Ovary (tissue), 9 donors: Measurements from ENCODE around the gene TM9SF1. TPM values are rescaled to one million over a fixed set of nuclear protein-coding genes. Genes with fewer than 3 reads are reported as not detected.

ENCODE experiments used
- DNase-seq, 5 donors: peaks; one replicate each; pipeline ENCODE4 v3.0.0-alpha.2; 2019 to 2020
- H3K27ac ChIP-seq, 2 donors: fragments of 200-600 bp; one replicate each; pipeline versions ENCODE4 v1.5.1 to v1.8.0; 2019 to 2022
- H3K27me3 ChIP-seq: fragments of 200-600 bp; one replicate; pipeline ENCODE4 v1.8.0; 2022
- H3K36me3 ChIP-seq: fragments of 200-600 bp; sonication (generic); one replicate; pipeline ENCODE4 v1.5.1; 2019
- H3K4me1 ChIP-seq: one replicate; pipeline ENCODE4 v1.8.1; 2013; ENCODE audit warnings: mild to moderate bottlenecking, moderate library complexity; ENCODE audit not compliant: insufficient read depth
- H3K4me3 ChIP-seq: fragments of 200-600 bp; sonication (generic); one replicate; pipeline ENCODE4 v1.5.1; 2017
- H3K9me3 ChIP-seq, 2 donors: fragments of 200-600 bp in 1 of 2; sonication (generic) in 1 of 2; one replicate each; pipeline versions ENCODE4 v1.5.1 to v1.8.1; 2013 to 2019; ENCODE audit warnings: mild to moderate bottlenecking in 1 of 2, moderate library complexity in 1 of 2
- EP300 ChIP-seq: sonication (generic); formaldehyde crosslinking; IDR thresholded peaks from one replicate; pipeline ENCODE4 v1.6.1; 2017; ENCODE audit warnings: antibody characterized with exemption
- POLR2A ChIP-seq: fragments of 450-650 bp; IDR thresholded peaks from one replicate; pipeline ENCODE4 v1.6.1; 2017; ENCODE audit warnings: antibody characterized with exemption, mild to moderate bottlenecking, moderate library complexity
- WGBS, 3 donors: extraction: QIAGEN DNeasy Blood & Tissue Kit in 1 of 3; methylation state at CpG; one replicate each; pipeline versions ENCODE4 v1.1.5 to v1.1.7; 2013 to 2017; 5-methylcytosine and 5-hydroxymethylcytosine counted together
- intact Hi-C, 4 donors: fragments of 100-400 bp; cut with DNase I; formaldehyde crosslinking; loops; one replicate each; pipeline versions ENCODE4 v1.11.0 to v1.15.1; 2022 to 2023
- polyA plus RNA-seq, 2 donors: library from polyadenylated mRNA; stranded (reverse); fragments of 200-250 nt in 1 of 2; fragments of 350-450 nt in 1 of 2; fragmentation: Illumina TruSeq in 1 of 2; extraction: RNeasy Lipid Tissue Mini Kit (QIAGEN cat#74804) in 1 of 2; gene quantifications; one replicate each; pipeline ENCODE4 v1.2.3, GENCODE V29; 2013 to 2014
- total RNA-seq, 7 donors: library from RNA; depleted of rRNA in 2 of 7; stranded (reverse); fragments of >200 nt in 2 of 7; fragmentation: NEBNext Ultra II Directional in 3 of 7; extraction: Animal tissue kit (Norgen Biotek cat#: 25700) in 3 of 7; gene quantifications; one replicate each; pipeline versions ENCODE4 v1.1.0 to v1.2.4, GENCODE V29; 2016 to 2023
- TF ChIP-seq, protein P1 (sequence below), 3 donors: fragments of 450-650 bp in 2 of 3; fragments of 200-600 bp in 1 of 3; IDR thresholded peaks; one replicate each; pipeline versions ENCODE4 v1.5.1 to v1.8.0; 2016 to 2022; ENCODE audit warnings: antibody characterized with exemption in 3 of 3, mild to moderate bottlenecking in 1 of 3
- donor health status: DM: no; HTN: no; CAD: no; lungs with moderate emphysema.
- donor health status: DM: no; HTN: no; CAD: no.
- donor health status: Bipolar disorder and iron deficiency.
- donor health status: DM: yes; HTN: yes; CAD: no.
- donor health status: DM: no; HTN: no; CAD: no.
- donor health status: DM: yes; HTN: yes; CAD: no.

TM9SF1 gene
- total and polyA plus RNA-seq, 9 donors, result 32.3 to 65.6 (median 44.9) TPM

DNA sequence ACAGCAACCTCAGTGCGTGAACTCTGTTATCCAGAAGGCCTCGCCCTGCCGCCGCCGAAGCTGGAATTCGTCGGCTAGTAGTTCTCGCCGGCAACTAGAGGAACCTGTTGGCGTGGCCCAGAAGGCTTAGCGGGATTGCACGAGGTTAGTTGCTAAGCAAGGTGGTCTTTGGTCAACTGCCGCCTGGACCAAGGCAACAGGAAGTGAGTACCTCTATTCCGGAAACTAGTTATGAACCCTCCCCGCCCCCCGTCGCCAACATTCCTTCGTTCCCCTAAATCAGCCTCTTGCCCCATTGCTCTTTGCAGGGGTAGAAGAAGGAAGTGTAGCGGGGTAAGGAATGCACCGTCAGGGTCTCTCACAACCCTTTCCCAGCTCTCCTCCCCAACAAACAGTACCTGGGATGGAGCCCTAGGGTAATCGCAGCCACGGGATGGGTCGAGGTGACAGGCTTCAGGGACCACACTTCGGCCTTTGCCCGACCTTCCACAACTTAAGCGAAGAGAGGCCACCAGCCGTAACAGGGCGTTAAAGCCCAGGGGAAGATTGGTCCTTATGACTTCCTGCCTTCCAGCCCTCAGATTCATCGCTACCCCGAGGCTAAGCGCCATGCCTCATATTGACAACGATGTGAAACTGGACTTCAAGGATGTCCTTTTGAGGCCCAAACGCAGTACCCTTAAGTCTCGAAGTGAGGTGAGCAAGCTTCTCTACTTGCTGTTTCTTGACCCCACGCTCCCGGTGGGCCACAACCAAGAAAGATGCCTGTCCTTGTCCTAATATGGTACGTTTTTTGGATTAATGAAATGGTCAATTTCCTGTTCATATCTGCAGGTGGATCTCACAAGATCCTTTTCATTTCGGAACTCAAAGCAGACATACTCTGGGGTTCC lies 37.6 kb upstream of the TM9SF1 start, which contains the start of gene GMPR2:
Gene GMPR2 (plus strand): TSS at position 285 of the 893 bp plus-strand sequence. CDS start 325 bp downstream, at position 610.
- peaks cover 8% of the 10 kb centered on the region for H3K4me1 ChIP-seq
- DNase-seq, result no peak
- peak within 1 kb of the TSS; percentile 74 to 79 for H3K27ac ChIP-seq
- 3 to 6% (median 3%) methylated on average over 38 of the region's 38 CpGs for WGBS, 3 donors
- H3K27me3 ChIP-seq, result no peaks in the 10 kb centered on the region
- H3K9me3 ChIP-seq, result no peaks in the 10 kb centered on the region
- intact Hi-C loops, result loop anchor here in 1 of 4 donors (5.0 kb wide), 1 partner anchor 209 kb away; the partner anchor contains the start of gene SDR39U1
- TF ChIP-seq EP300 (no peak), POLR2A (peak; percentile 38)
- TF ChIP-seq, protein P1, sequence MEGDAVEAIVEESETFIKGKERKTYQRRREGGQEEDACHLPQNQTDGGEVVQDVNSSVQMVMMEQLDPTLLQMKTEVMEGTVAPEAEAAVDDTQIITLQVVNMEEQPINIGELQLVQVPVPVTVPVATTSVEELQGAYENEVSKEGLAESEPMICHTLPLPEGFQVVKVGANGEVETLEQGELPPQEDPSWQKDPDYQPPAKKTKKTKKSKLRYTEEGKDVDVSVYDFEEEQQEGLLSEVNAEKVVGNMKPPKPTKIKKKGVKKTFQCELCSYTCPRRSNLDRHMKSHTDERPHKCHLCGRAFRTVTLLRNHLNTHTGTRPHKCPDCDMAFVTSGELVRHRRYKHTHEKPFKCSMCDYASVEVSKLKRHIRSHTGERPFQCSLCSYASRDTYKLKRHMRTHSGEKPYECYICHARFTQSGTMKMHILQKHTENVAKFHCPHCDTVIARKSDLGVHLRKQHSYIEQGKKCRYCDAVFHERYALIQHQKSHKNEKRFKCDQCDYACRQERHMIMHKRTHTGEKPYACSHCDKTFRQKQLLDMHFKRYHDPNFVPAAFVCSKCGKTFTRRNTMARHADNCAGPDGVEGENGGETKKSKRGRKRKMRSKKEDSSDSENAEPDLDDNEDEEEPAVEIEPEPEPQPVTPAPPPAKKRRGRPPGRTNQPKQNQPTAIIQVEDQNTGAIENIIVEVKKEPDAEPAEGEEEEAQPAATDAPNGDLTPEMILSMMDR (IDR thresholded peaks at IDR 0.05), result no peak
- no peaks in the 10 kb centered on the region for H3K36me3 ChIP-seq
- H3K4me3 ChIP-seq, result peak within 1 kb of the TSS; percentile 84

DNA sequence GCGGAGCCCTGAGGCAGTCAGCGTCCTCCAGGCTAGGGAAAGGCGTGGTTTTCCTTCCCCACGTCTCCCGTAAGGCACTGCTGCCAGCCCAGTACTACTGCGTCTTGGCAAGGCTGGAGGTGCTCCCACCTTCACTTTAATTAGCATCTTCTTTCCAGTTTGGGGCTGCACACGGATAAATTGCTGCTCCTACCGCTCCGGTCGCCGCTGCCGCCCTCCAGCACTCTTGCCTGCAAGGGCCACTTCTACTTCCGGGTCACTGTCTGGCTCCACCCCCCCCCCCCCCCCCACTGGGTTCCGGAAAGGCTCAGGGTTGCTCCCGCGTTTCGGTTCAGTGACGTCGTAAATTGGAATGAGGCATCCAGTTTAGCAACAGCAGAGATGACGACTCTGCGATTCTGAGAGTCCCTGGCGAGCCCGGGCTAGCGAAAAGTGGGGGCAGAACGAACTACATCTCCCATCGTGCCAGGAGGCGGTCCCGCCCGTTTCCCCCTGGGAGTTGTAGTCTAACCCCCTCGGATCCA lies 36.9 kb upstream of the TM9SF1 start, which contains the start of gene NEDD8:
Gene NEDD8 (minus strand): TSS at position 247 of the 524 bp plus-strand sequence. CDS start 100 bp downstream, at position 147.
- H3K27ac ChIP-seq, result peak within 1 kb of the TSS; percentile 74 to 79
- peaks cover 8% of the 10 kb centered on the region for H3K4me1 ChIP-seq
- intact Hi-C loops, result loop anchor here in 1 of 4 donors (5.0 kb wide), 1 partner anchor 210 kb away; the partner anchor contains the start of gene SDR39U1
- peak; percentile 90 to 95 (median 92) for DNase-seq
- H3K27me3 ChIP-seq, result no peaks in the 10 kb centered on the region
- no peaks in the 10 kb centered on the region for H3K36me3 ChIP-seq
- H3K4me3 ChIP-seq, result peak within 1 kb of the TSS; percentile 84
- H3K9me3 ChIP-seq, result no peaks in the 10 kb centered on the region
- 0 to 2% (median 0%) methylated on average over 30 of the region's 30 CpGs for WGBS, 3 donors
- TF ChIP-seq, protein P1 (IDR thresholded peaks at IDR 0.05), result no peak
- TF ChIP-seq EP300 (peak; percentile 21), POLR2A (peak; percentile 45)

DNA sequence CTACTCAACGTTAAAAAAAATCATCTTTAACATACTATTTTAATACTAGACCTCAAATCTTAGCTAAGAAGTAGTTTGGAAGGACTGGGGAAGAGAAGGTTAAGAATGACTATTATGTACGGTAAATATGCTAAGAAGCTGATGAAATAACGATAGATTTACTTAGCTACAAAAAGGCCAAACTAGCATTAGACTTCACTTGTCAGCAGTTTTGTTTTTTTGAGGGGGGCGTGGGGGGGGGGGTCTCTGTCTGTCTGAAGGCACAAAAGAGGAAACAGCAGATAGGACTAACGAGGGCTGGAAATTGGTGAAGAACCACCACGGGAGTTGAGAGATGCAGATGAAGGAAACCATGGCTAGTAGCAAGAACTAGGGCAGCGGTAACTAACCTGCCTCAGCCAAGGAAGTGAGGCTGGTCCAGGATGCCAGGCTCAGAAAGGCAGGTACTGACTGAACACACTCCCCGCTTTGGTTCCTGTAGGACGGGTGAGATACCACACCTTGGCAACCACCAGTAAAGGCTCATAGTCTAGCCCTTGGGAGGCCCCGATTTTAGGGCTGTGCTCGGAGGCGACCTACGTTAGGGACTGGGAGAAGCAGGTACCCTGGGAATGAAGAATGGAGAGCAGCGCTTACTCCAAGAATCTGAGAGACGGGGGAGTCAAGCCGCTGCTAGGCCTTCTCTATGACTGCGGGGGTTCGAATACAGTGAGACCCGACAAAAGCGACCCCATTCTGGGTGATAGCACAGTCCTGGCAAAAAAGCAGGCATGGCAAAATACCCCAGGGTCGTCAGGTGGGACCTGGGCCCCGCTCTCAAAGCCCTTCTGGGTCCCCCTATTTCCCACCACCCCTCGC lies 36.3 kb upstream of the TM9SF1 start:
- Histone ChIP-seq H3K9me3 (no peaks in the 10 kb centered on the region), H3K27me3 (no peaks in the 10 kb centered on the region), H3K36me3 (no peaks in the 10 kb centered on the region), H3K4me3 (peak overlapping the region; percentile 84), H3K4me1 (peaks cover 8% of the 10 kb centered on the region), H3K27ac (peak overlapping the region; percentile 74 to 79)
- TF ChIP-seq, protein P1 (IDR thresholded peaks at IDR 0.05), result no peak
- TF ChIP-seq POLR2A (no peak), EP300 (no peak)
- WGBS, 3 donors, result 6 to 9% (median 7%) methylated on average over 20 to 23 of the region's 23 CpGs
- DNase-seq, result no peak
- intact Hi-C loops, result loop anchor here in 1 of 4 donors (5.0 kb wide), 1 partner anchor 211 kb away; the partner anchor contains the start of gene SDR39U1

DNA sequence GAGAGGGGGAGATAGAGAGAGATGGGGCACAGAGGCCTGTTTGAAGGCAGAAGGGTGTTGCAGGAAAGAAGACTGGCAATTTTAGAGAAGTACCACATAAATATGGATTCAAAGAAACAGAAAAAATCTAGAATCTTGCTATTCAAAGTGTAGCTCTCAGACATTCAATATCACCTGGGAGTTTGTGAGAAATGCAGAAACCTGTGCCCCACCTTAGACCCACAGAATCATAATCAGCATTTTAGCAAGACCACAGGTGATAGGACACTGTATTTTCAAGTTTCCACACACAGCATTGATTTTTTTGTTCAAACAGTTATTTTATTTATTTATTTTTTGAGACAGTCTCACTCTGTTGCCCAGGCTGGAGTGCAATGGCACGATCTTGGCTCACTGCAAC lies 33.7 kb upstream of the TM9SF1 start:
- DNase-seq, result no peak
- H3K27ac ChIP-seq, result no peak overlapping the region
- TF ChIP-seq EP300, result no peak
- no peak for TF ChIP-seq POLR2A
- TF ChIP-seq, protein P1 (IDR thresholded peaks at IDR 0.05), result no peak
- H3K4me3 ChIP-seq, result no peak overlapping the region
- 0 to 94% (median 34%) methylated on average over 1 of the region's 1 CpG for WGBS, 3 donors
- peaks cover 8% of the 10 kb centered on the region for H3K4me1 ChIP-seq
- H3K36me3 ChIP-seq, result no peaks in the 10 kb centered on the region
- no peaks in the 10 kb centered on the region for H3K9me3 ChIP-seq
- H3K27me3 ChIP-seq, result no peaks in the 10 kb centered on the region
- intact Hi-C loops, result no loop called here
